Ovary (tissue), 9 donors: ENCODE measurements around the gene SNX25. TPM values are rescaled to one million over a fixed set of nuclear protein-coding genes. Genes with fewer than 3 reads are reported as not detected.
A peak's percentile ranks its signal among the peaks of the same experiment; 100 is the strongest.
"Not testable (repeated sequence)": the region's sequence is repeated elsewhere in the genome, so short reads cannot be mapped to it uniquely, and the experiment has no call there.

Experiments used
- DNase-seq, 5 donors: peaks; one replicate each; pipeline ENCODE4 v3.0.0-alpha.2; 2019 to 2020
- H3K27ac ChIP-seq, 2 donors: fragments of 200-600 bp; one replicate each; pipeline versions ENCODE4 v1.5.1 to v1.8.0; 2019 to 2022
- H3K27me3 ChIP-seq: fragments of 200-600 bp; one replicate; pipeline ENCODE4 v1.8.0; 2022
- H3K36me3 ChIP-seq: fragments of 200-600 bp; sonication (generic); one replicate; pipeline ENCODE4 v1.5.1; 2019
- H3K4me1 ChIP-seq: one replicate; pipeline ENCODE4 v1.8.1; 2013; ENCODE audit warnings: mild to moderate bottlenecking, moderate library complexity; ENCODE audit not compliant: insufficient read depth
- H3K4me3 ChIP-seq: fragments of 200-600 bp; sonication (generic); one replicate; pipeline ENCODE4 v1.5.1; 2017
- H3K9me3 ChIP-seq, 2 donors: fragments of 200-600 bp in 1 of 2; sonication (generic) in 1 of 2; one replicate each; pipeline versions ENCODE4 v1.5.1 to v1.8.1; 2013 to 2019; ENCODE audit warnings: mild to moderate bottlenecking in 1 of 2, moderate library complexity in 1 of 2
- EP300 ChIP-seq: sonication (generic); formaldehyde crosslinking; IDR thresholded peaks from one replicate; pipeline ENCODE4 v1.6.1; 2017; ENCODE audit warnings: antibody characterized with exemption
- POLR2A ChIP-seq: fragments of 450-650 bp; IDR thresholded peaks from one replicate; pipeline ENCODE4 v1.6.1; 2017; ENCODE audit warnings: antibody characterized with exemption, mild to moderate bottlenecking, moderate library complexity
- WGBS, 3 donors: extraction: QIAGEN DNeasy Blood & Tissue Kit in 1 of 3; methylation state at CpG; one replicate each; pipeline versions ENCODE4 v1.1.5 to v1.1.7; 2013 to 2017; 5-methylcytosine and 5-hydroxymethylcytosine counted together
- intact Hi-C, 4 donors: fragments of 100-400 bp; cut with DNase I; formaldehyde crosslinking; loops; one replicate each; pipeline versions ENCODE4 v1.11.0 to v1.15.1; 2022 to 2023
- polyA plus RNA-seq, 2 donors: library from polyadenylated mRNA; stranded (reverse); fragments of 200-250 nt in 1 of 2; fragments of 350-450 nt in 1 of 2; fragmentation: Illumina TruSeq in 1 of 2; extraction: RNeasy Lipid Tissue Mini Kit (QIAGEN cat#74804) in 1 of 2; gene quantifications; one replicate each; pipeline ENCODE4 v1.2.3, GENCODE V29; 2013 to 2014
- total RNA-seq, 7 donors: library from RNA; depleted of rRNA in 2 of 7; stranded (reverse); fragments of >200 nt in 2 of 7; fragmentation: NEBNext Ultra II Directional in 3 of 7; extraction: Animal tissue kit (Norgen Biotek cat#: 25700) in 3 of 7; gene quantifications; one replicate each; pipeline versions ENCODE4 v1.1.0 to v1.2.4, GENCODE V29; 2016 to 2023
- TF ChIP-seq, protein P1 (sequence below), 3 donors: fragments of 450-650 bp in 2 of 3; fragments of 200-600 bp in 1 of 3; IDR thresholded peaks; one replicate each; pipeline versions ENCODE4 v1.5.1 to v1.8.0; 2016 to 2022; ENCODE audit warnings: antibody characterized with exemption in 3 of 3, mild to moderate bottlenecking in 1 of 3
- donor health status: DM: no; HTN: no; CAD: no; lungs with moderate emphysema.
- donor health status: DM: no; HTN: no; CAD: no.
- donor health status: Bipolar disorder and iron deficiency.
- donor health status: DM: yes; HTN: yes; CAD: no.
- donor health status: DM: no; HTN: no; CAD: no.
- donor health status: DM: yes; HTN: yes; CAD: no.

Gene SNX25
- total and polyA plus RNA-seq, 9 donors = 7.9 to 28.4 (median 19.1) TPM

GRCh38 chr4:185196437-185196836 lies 13.0 kb upstream of the SNX25 start:
- Histone ChIP-seq H3K27me3 (no peaks in the 10 kb centered on the region), H3K36me3 (no peaks in the 10 kb centered on the region), H3K27ac (no peak overlapping the region), H3K4me3 (no peak overlapping the region), H3K4me1 (no peaks in the 10 kb centered on the region), H3K9me3 (no peaks in the 10 kb centered on the region)
- intact Hi-C loops = loop anchor here in 1 of 4 donors (10.0 kb wide), 2 partner anchors 52 to 828 kb away; partner anchors contain the start of gene SLC25A4
- TF ChIP-seq POLR2A (no peak), EP300 (no peak)
- 96 to 99% (median 99%) methylated on average over 2 of the region's 2 CpGs for whole genome bisulfite sequencing, 3 donors
- no peak for DNase-seq

DNA sequence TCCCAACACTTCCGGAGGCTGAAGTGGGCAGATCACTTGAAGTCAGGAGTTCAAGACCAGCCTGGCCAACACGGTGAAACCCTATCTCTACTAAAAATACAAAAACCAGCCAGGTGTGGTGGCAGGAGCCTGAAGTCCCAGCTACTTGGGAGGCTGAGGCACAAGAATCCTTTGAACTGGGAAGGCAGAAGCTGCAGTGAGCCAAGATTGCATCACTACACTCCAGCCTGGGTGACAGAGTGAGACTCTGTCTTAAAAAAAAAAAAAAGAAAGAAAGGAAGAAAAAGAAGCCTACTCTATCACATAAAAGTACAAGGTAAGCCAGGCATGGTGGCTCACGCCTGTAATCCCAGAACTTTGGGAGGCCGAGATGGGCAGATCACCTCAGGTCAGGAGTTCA lies 11.2 kb upstream of the SNX25 start:
- WGBS, 3 donors = 90 to 97% (median 91%) methylated on average over 4 of the region's 4 CpGs
- H3K4me1 ChIP-seq, DNase-seq, H3K9me3 ChIP-seq, H3K4me3 ChIP-seq, H3K36me3 ChIP-seq, H3K27me3 ChIP-seq, H3K27ac ChIP-seq: not testable (repeated sequence)
- intact Hi-C loops = loop anchor here in 1 of 4 donors (10.0 kb wide), 2 partner anchors 53 to 827 kb away; partner anchors contain the start of gene SLC25A4

- TF ChIP-seq, protein P1, sequence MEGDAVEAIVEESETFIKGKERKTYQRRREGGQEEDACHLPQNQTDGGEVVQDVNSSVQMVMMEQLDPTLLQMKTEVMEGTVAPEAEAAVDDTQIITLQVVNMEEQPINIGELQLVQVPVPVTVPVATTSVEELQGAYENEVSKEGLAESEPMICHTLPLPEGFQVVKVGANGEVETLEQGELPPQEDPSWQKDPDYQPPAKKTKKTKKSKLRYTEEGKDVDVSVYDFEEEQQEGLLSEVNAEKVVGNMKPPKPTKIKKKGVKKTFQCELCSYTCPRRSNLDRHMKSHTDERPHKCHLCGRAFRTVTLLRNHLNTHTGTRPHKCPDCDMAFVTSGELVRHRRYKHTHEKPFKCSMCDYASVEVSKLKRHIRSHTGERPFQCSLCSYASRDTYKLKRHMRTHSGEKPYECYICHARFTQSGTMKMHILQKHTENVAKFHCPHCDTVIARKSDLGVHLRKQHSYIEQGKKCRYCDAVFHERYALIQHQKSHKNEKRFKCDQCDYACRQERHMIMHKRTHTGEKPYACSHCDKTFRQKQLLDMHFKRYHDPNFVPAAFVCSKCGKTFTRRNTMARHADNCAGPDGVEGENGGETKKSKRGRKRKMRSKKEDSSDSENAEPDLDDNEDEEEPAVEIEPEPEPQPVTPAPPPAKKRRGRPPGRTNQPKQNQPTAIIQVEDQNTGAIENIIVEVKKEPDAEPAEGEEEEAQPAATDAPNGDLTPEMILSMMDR (IDR thresholded peaks at IDR 0.05) = no peak
- TF ChIP-seq EP300 (no peak), POLR2A (no peak)
- intact Hi-C loops = loop anchor here in 3 of 4 donors (5.0 to 10.0 kb wide), 3 partner anchors 193 to 383 kb away; partner anchors contain the start of genes ANKRD37 (in 3 of the 3) and LRP2BP (in 3 of the 3)
- no peak overlapping the region for H3K4me3 ChIP-seq
- H3K9me3 ChIP-seq = no peaks in the 10 kb centered on the region
- 42 to 48% (median 47%) methylated on average over 16 of the region's 16 CpGs for WGBS, 3 donors
- H3K4me1 ChIP-seq = peaks cover 3% of the 10 kb centered on the region
- H3K36me3 ChIP-seq = no peaks in the 10 kb centered on the region
- DNase-seq = no peak
- H3K27me3 ChIP-seq = no peaks in the 10 kb centered on the region
- H3K27ac ChIP-seq = peak overlapping the region in 1 of 2 donors; percentile 97
These were observed 7.1 kb upstream of the SNX25 start for GRCh38 chr4:185201977-185202962.

- no peaks in the 10 kb centered on the region for H3K9me3 ChIP-seq
- TF ChIP-seq EP300 (no peak), POLR2A (no peak)
- TF ChIP-seq, protein P1 (IDR thresholded peaks at IDR 0.05) = no peak
- peak in 1 of 5 donors; percentile 29 for DNase-seq
- H3K27me3 ChIP-seq = no peaks in the 10 kb centered on the region
- H3K4me3 ChIP-seq = peak overlapping the region; percentile 88
- no peaks in the 10 kb centered on the region for H3K36me3 ChIP-seq
- H3K4me1 ChIP-seq = peaks cover 3% of the 10 kb centered on the region
- 56 to 59% (median 56%) methylated on average over 8 of the region's 8 CpGs for WGBS, 3 donors
- H3K27ac ChIP-seq = peak overlapping the region; percentile 94 to 97
- intact Hi-C loops = loop anchor here in 3 of 4 donors (5.0 to 10.0 kb wide), 3 partner anchors 192 to 382 kb away; partner anchors contain the start of genes ANKRD37 (in 3 of the 3) and LRP2BP (in 3 of the 3)
These were observed 6.4 kb upstream of the SNX25 start for GRCh38 chr4:185202984-185203485.

- no peaks in the 10 kb centered on the region for H3K36me3 ChIP-seq
- H3K4me3 ChIP-seq = peak within 1 kb of the TSS; percentile 88
- H3K27ac ChIP-seq = peak within 1 kb of the TSS; percentile 94 to 97
- H3K27me3 ChIP-seq = no peaks in the 10 kb centered on the region
- WGBS, 3 donors = 0 to 1% (median 1%) methylated on average over 74 to 103 of the region's 103 CpGs
- H3K4me1 ChIP-seq = peaks cover 3% of the 10 kb centered on the region
- H3K9me3 ChIP-seq = no peaks in the 10 kb centered on the region
- DNase-seq = peak; percentile 92 to 96 (median 94)
- intact Hi-C loops = loop anchor here in 3 of 4 donors (5.0 to 10.0 kb wide), 3 partner anchors 191 to 381 kb away; partner anchors contain the start of genes ANKRD37 (in 3 of the 3) and LRP2BP (in 3 of the 3)
- TF ChIP-seq, protein P1 (IDR thresholded peaks at IDR 0.05) = peak in 2 of 3 donors; percentile 3 to 33
- TF ChIP-seq EP300 = no peak
- TF ChIP-seq POLR2A = peak; percentile 89
These were observed 5.7 kb upstream of the SNX25 start, which contains the start of gene CFAP97 for GRCh38 chr4:185203486-185204237. TSS of gene CFAP97 (minus strand) at chr4:185204000. CDS start at chr4:185191196, 12,804 bp downstream.
